Stimulated activated CD8-positive, alpha-beta memory T cell treated with anti-CD3 and anti-CD28 coated beads, Interleukin-15, amount 100 ng/mL, for 24 hours (primary cell): ENCODE measurements around the gene RERE.

Experiments
- DNase-seq: peaks from one replicate; pipeline ENCODE4 v3.0.0-alpha.2; 2020; ENCODE audit warnings: low read depth

The RERE gene

GRCh38 chr1:8817412-8818324, at the start of gene RERE:
RERE (minus strand) TSS chr1:8817640.
- DNase-seq, result peak; percentile 97

GRCh38 chr1:8866792-8867415, 49.5 kb upstream of the RERE start:
- DNase-seq, result no peak

- DNase-seq, result no peak
Measured at GRCh38 chr1:8866173-8866791, 48.8 kb upstream of the RERE start.

GRCh38 chr1:8864713-8865344, 47.4 kb upstream of the RERE start:
- no peak for DNase-seq

- DNase-seq, result no peak
Measured at GRCh38 chr1:8863794-8864233, 46.4 kb upstream of the RERE start.

GRCh38 chr1:8863138-8863537, 45.7 kb upstream of the RERE start:
- DNase-seq, result no peak

- no peak for DNase-seq
Measured at GRCh38 chr1:8862528-8862927, 45.1 kb upstream of the RERE start.

- no peak for DNase-seq
Measured at GRCh38 chr1:8860738-8861516, 43.5 kb upstream of the RERE start.

GRCh38 chr1:8858888-8859706, 41.7 kb upstream of the RERE start:
- DNase-seq, result no peak

GRCh38 chr1:8858112-8858668, 40.8 kb upstream of the RERE start:
- DNase-seq, result no peak

- no peak for DNase-seq
Measured at GRCh38 chr1:8856689-8857412, 39.4 kb upstream of the RERE start.

GRCh38 chr1:8854240-8854639, 36.8 kb upstream of the RERE start:
- no peak for DNase-seq

- DNase-seq, result no peak
Measured at GRCh38 chr1:8851060-8851459, 33.6 kb upstream of the RERE start.

- DNase-seq, result peak; percentile 72
Measured at GRCh38 chr1:8848663-8849386, 31.4 kb upstream of the RERE start.

GRCh38 chr1:8847990-8848389, 30.6 kb upstream of the RERE start:
- DNase-seq, result no peak

- no peak for DNase-seq
Measured at GRCh38 chr1:8846263-8846662, 28.8 kb upstream of the RERE start.

GRCh38 chr1:8845104-8846097, 28.0 kb upstream of the RERE start:
- no peak for DNase-seq

GRCh38 chr1:8844501-8845006, 27.1 kb upstream of the RERE start:
- DNase-seq, result no peak
